Measurements from ENCODE around the gene LHB.
A peak's percentile ranks its signal among the peaks of the same experiment; 100 is the strongest.
"Not testable (repeated sequence)": the region's sequence is repeated elsewhere in the genome, so short reads cannot be mapped to it uniquely, and the experiment has no call there.

LHB gene

GRCh38 chr19:49017041-49017665 lies at the start of gene LHB:
TSS of gene LHB (minus strand) at chr19:49017091. CDS start at chr19:49017081, 10 bp downstream.
- no peak for DNase-seq (ENCODE audit: low read depth in 2 of 2)

- no peak for DNase-seq (ENCODE audit: low read depth in 2 of 2)
Measured at GRCh38 chr19:49065905-49066512, 49.1 kb upstream of the LHB start.

- DNase-seq (ENCODE audit: low read depth in 2 of 2), result no peak
Measured at GRCh38 chr19:49064768-49065611, 48.1 kb upstream of the LHB start, which contains the start of gene NTF4. TSS of gene NTF4 (minus strand) at chr19:49064818. CDS start at chr19:49061997, 2,821 bp downstream.

GRCh38 chr19:49064029-49064629 lies 47.2 kb upstream of the LHB start:
- DNase-seq (ENCODE audit: low read depth in 2 of 2), result no peak

GRCh38 chr19:49061445-49061844 lies 44.6 kb upstream of the LHB start:
- DNase-seq (ENCODE audit: low read depth in 2 of 2), result no peak

- no peak for DNase-seq (ENCODE audit: low read depth in 2 of 2)
Measured at GRCh38 chr19:49061000-49061399, 44.1 kb upstream of the LHB start.

- no peak for DNase-seq (ENCODE audit: low read depth in 2 of 2)
Measured at GRCh38 chr19:49059053-49059452, 42.2 kb upstream of the LHB start.

- peak in 1 of 2 donors; percentile 15 for DNase-seq (ENCODE audit: low read depth in 2 of 2)
Measured at GRCh38 chr19:49058562-49058961, 41.7 kb upstream of the LHB start.

GRCh38 chr19:49057636-49058234 lies 40.8 kb upstream of the LHB start, which contains the start of gene CGB7:
TSS of gene CGB7 (minus strand) at chr19:49057749. CDS start at chr19:49055375, 2,374 bp downstream.
- DNase-seq (ENCODE audit: low read depth in 2 of 2), result peak in 1 of 2 donors; percentile 39

GRCh38 chr19:49056902-49057596 lies 40.2 kb upstream of the LHB start:
- not testable (repeated sequence) for DNase-seq (ENCODE audit: low read depth in 2 of 2)

GRCh38 chr19:49056101-49056901 lies 39.4 kb upstream of the LHB start:
- DNase-seq (ENCODE audit: low read depth in 2 of 2), result peak; percentile 40 to 46

GRCh38 chr19:49050376-49051033 lies 33.6 kb upstream of the LHB start:
- not testable (repeated sequence) for DNase-seq (ENCODE audit: low read depth in 2 of 2)

- not testable (repeated sequence) for DNase-seq (ENCODE audit: low read depth in 2 of 2)
Measured at GRCh38 chr19:49049834-49050233, 32.9 kb upstream of the LHB start.

GRCh38 chr19:49049011-49049410 lies 32.1 kb upstream of the LHB start, which contains the start of gene CGB8:
TSS of gene CGB8 (minus strand) at chr19:49049111. CDS start at chr19:49048739, 372 bp downstream.
- not testable (repeated sequence) for DNase-seq (ENCODE audit: low read depth in 2 of 2)

GRCh38 chr19:49043548-49043947 lies 26.7 kb upstream of the LHB start, which contains the start of gene CGB5:
TSS of gene CGB5 (plus strand) at chr19:49043848. CDS start at chr19:49044210, 362 bp downstream.
- not testable (repeated sequence) for DNase-seq (ENCODE audit: low read depth in 2 of 2)

GRCh38 chr19:49042666-49043065 lies 25.8 kb upstream of the LHB start:
- not testable (repeated sequence) for DNase-seq (ENCODE audit: low read depth in 2 of 2)

- no peak for DNase-seq (ENCODE audit: low read depth in 2 of 2)
Measured at GRCh38 chr19:49042177-49042576, 25.3 kb upstream of the LHB start.

GRCh38 chr19:49039736-49040135 lies 22.8 kb upstream of the LHB start:
- not testable (repeated sequence) for DNase-seq (ENCODE audit: low read depth in 2 of 2)

All from stimulated activated CD8-positive, alpha-beta memory T cell treated with anti-CD3 and anti-CD28 coated beads, Interleukin-2, amount 100 ng/mL, for 48 hours (primary cell).